Measurements from ENCODE around the gene KRT79.
A peak's percentile ranks its signal among the peaks of the same experiment; 100 is the strongest.
"Not testable (repeated sequence)": the region's sequence is repeated elsewhere in the genome, so short reads cannot be mapped to it uniquely, and the experiment has no call there.

Gene KRT79

GRCh38 chr12:52870361-52871290, 36.5 kb upstream of the KRT79 start:
- Mint-ChIP-seq H3K27ac (no peak overlapping the region), H3K36me3 (no peaks in the 10 kb centered on the region), H3K4me1 (ENCODE audit: low read depth) (peaks cover 39% of the 10 kb centered on the region), H3K27me3 (no peaks in the 10 kb centered on the region), H3K4me3 (no peak overlapping the region), H3K9me3 (ENCODE audit: low read depth) (no peaks in the 10 kb centered on the region)

GRCh38 chr12:52867642-52868041, 33.5 kb upstream of the KRT79 start:
- Mint-ChIP-seq H3K36me3 (no peaks in the 10 kb centered on the region), H3K4me3 (no peak overlapping the region), H3K27me3 (no peaks in the 10 kb centered on the region), H3K4me1 (ENCODE audit: low read depth) (peaks cover 24% of the 10 kb centered on the region), H3K27ac (no peak overlapping the region), H3K9me3 (ENCODE audit: low read depth) (no peaks in the 10 kb centered on the region)

- Mint-ChIP-seq H3K9me3 (ENCODE audit: low read depth) (no peaks in the 10 kb centered on the region), H3K27me3 (no peaks in the 10 kb centered on the region), H3K4me3 (peak overlapping the region; percentile 14), H3K36me3 (no peaks in the 10 kb centered on the region), H3K27ac (no peak overlapping the region), H3K4me1 (ENCODE audit: low read depth) (peaks cover 24% of the 10 kb centered on the region)
Observed at GRCh38 chr12:52867152-52867551, 33.0 kb upstream of the KRT79 start.

GRCh38 chr12:52865090-52865944, 31.2 kb upstream of the KRT79 start:
- Mint-ChIP-seq H3K36me3 (no peaks in the 10 kb centered on the region), H3K4me1 (ENCODE audit: low read depth) (peaks cover 23% of the 10 kb centered on the region), H3K4me3 (no peak overlapping the region), H3K9me3 (ENCODE audit: low read depth) (no peaks in the 10 kb centered on the region), H3K27ac (no peak overlapping the region), H3K27me3 (no peaks in the 10 kb centered on the region)

GRCh38 chr12:52862023-52862422, 27.9 kb upstream of the KRT79 start:
- Mint-ChIP-seq H3K36me3 (no peaks in the 10 kb centered on the region), H3K4me1 (ENCODE audit: low read depth) (peaks cover 2% of the 10 kb centered on the region), H3K4me3 (no peak overlapping the region), H3K9me3 (ENCODE audit: low read depth) (no peaks in the 10 kb centered on the region), H3K27ac (no peak overlapping the region), H3K27me3 (no peaks in the 10 kb centered on the region)

- Mint-ChIP-seq H3K4me3 (no peak overlapping the region), H3K4me1 (ENCODE audit: low read depth) (no peaks in the 10 kb centered on the region), H3K36me3 (no peaks in the 10 kb centered on the region), H3K9me3 (ENCODE audit: low read depth) (no peaks in the 10 kb centered on the region), H3K27ac (no peak overlapping the region), H3K27me3 (no peaks in the 10 kb centered on the region)
Observed at GRCh38 chr12:52861511-52861910, 27.4 kb upstream of the KRT79 start.

- Mint-ChIP-seq H3K27me3 (no peaks in the 10 kb centered on the region), H3K9me3 (ENCODE audit: low read depth) (no peaks in the 10 kb centered on the region), H3K27ac (no peak overlapping the region), H3K4me1 (ENCODE audit: low read depth) (no peaks in the 10 kb centered on the region), H3K4me3 (no peak overlapping the region), H3K36me3 (no peaks in the 10 kb centered on the region)
Observed at GRCh38 chr12:52860102-52860823, 26.2 kb upstream of the KRT79 start.

- Mint-ChIP-seq H3K27ac (no peak overlapping the region), H3K36me3 (no peaks in the 10 kb centered on the region), H3K4me1 (ENCODE audit: low read depth) (no peaks in the 10 kb centered on the region), H3K27me3 (no peaks in the 10 kb centered on the region), H3K4me3 (no peak overlapping the region), H3K9me3 (ENCODE audit: low read depth) (no peaks in the 10 kb centered on the region)
Observed at GRCh38 chr12:52857500-52857899, 23.4 kb upstream of the KRT79 start.

- Mint-ChIP-seq H3K4me3 (no peak overlapping the region), H3K27ac (no peak overlapping the region), H3K9me3 (ENCODE audit: low read depth) (no peaks in the 10 kb centered on the region), H3K4me1 (ENCODE audit: low read depth) (no peaks in the 10 kb centered on the region), H3K27me3 (no peaks in the 10 kb centered on the region), H3K36me3 (no peaks in the 10 kb centered on the region)
Observed at GRCh38 chr12:52856787-52857186, 22.7 kb upstream of the KRT79 start.

- not testable (repeated sequence) for H3K36me3 Mint-ChIP-seq; H3K4me3 Mint-ChIP-seq; H3K4me1 Mint-ChIP-seq (ENCODE audit: low read depth); H3K27me3 Mint-ChIP-seq; H3K27ac Mint-ChIP-seq; H3K9me3 Mint-ChIP-seq (ENCODE audit: low read depth)
Observed at GRCh38 chr12:52856077-52856476, 22.0 kb upstream of the KRT79 start.

GRCh38 chr12:52851787-52852186, 17.7 kb upstream of the KRT79 start:
- Mint-ChIP-seq H3K27ac (no peak overlapping the region), H3K9me3 (ENCODE audit: low read depth) (no peaks in the 10 kb centered on the region), H3K4me3 (no peak overlapping the region), H3K4me1 (ENCODE audit: low read depth) (no peaks in the 10 kb centered on the region), H3K27me3 (no peaks in the 10 kb centered on the region), H3K36me3 (no peaks in the 10 kb centered on the region)

- Mint-ChIP-seq H3K36me3 (no peaks in the 10 kb centered on the region), H3K27me3 (no peaks in the 10 kb centered on the region), H3K27ac (no peak overlapping the region), H3K9me3 (ENCODE audit: low read depth) (no peaks in the 10 kb centered on the region), H3K4me3 (no peak overlapping the region), H3K4me1 (ENCODE audit: low read depth) (no peaks in the 10 kb centered on the region)
Observed at GRCh38 chr12:52850681-52851080, 16.6 kb upstream of the KRT79 start.

- Mint-ChIP-seq H3K4me3 (no peak overlapping the region), H3K4me1 (ENCODE audit: low read depth) (no peaks in the 10 kb centered on the region), H3K9me3 (ENCODE audit: low read depth) (no peaks in the 10 kb centered on the region), H3K36me3 (no peaks in the 10 kb centered on the region), H3K27ac (no peak overlapping the region), H3K27me3 (no peaks in the 10 kb centered on the region)
Observed at GRCh38 chr12:52849511-52849910, 15.4 kb upstream of the KRT79 start.

- Mint-ChIP-seq H3K9me3 (ENCODE audit: low read depth) (no peaks in the 10 kb centered on the region), H3K4me3 (no peak within 1 kb of the TSS), H3K27ac (no peak within 1 kb of the TSS), H3K4me1 (ENCODE audit: low read depth) (no peaks in the 10 kb centered on the region), H3K36me3 (no peaks in the 10 kb centered on the region), H3K27me3 (no peaks in the 10 kb centered on the region)
Observed at GRCh38 chr12:52848661-52849255, 14.6 kb upstream of the KRT79 start, which contains the start of gene KRT78. KRT78 (minus strand) TSS chr12:52848994; CDS start chr12:52848930, 64 bp downstream.
